Hematopoietic multipotent progenitor cell (in vitro differentiated cells): Measurements from ENCODE around the gene AAR2. TPM values are rescaled to one million over a fixed set of nuclear protein-coding genes. Genes with fewer than 3 reads are reported as not detected.

ENCODE experiments used
- DNase-seq, 3 donors: peaks; one replicate each; pipeline ENCODE4 v3.0.0-alpha.2; 2011 to 2015; ENCODE audit warnings: low read depth in 2 of 3, low spot score in 2 of 3
- total RNA-seq: library from RNA; depleted of rRNA; stranded (reverse); fragments of >200 nt; gene quantifications from one replicate; pipeline ENCODE4 v1.2.3, GENCODE V29; 2012

Gene AAR2
- total RNA-seq, 1 donor = 42.5 TPM

DNA sequence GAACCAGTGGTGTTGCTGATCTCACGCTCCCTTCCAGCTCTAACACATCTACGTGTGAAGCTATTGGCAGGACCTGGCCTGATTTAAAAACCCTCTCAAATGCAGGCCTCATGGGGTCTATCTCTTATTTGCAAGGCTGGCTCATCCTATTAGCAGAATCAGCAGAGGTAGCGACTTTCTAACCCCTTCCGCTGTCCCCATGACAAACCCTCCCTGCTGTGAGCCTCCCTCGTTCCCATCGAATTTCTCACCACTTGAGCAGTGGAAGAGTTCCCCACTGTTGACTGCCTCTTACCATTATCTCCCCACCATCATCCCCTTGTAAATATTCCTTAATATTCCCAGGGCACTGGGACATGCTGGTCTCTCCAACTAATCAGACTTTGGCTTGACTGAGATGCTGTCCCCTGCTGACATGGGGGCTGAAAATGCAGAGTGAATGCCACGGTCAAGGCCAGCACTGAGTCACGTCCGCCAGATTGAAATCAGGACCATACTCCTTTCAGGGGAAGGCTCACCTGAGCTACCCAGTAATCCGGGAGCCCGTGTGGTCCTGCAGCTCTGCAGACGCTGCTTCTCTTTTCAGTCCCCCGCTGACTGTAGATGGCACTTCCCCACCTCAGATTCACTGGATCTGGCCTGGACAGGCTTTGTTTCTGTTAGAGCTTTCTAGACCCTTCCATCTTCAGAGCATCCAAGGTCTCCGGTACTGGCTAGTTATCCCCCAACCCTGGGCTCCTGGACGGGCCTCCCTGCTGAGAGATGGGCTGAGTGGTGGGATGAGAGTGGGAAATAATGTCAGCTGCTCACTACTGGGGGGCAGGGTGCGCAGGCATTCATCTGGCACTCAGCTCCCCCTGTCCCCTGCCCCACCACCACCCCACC lies 23.1 kb downstream of the AAR2 start:
- no peak for DNase-seq

DNA sequence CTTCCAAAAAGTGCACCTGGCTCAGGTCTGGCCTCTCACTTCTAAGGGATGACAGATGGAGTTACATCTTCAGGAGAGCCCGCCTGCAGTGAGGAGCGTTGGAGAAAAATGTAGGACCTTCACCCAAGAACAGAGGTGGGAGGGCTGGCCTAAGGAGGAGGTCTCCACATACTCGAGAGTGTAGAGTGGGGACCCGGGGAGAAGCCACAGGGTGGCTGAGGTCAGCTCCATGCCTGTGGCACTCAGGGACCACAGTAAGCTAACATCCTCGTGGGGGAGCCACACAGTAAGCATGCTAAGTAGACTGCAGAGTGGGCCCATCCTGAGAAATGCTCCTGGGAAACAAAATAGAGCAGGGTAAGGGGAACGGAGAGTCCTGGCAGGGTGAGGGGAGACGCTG lies 24.0 kb downstream of the AAR2 start:
- DNase-seq = no peak

- DNase-seq = no peak
These were observed 25.3 kb downstream of the AAR2 start for GRCh38 chr20:36261389-36262105.

- no peak for DNase-seq
These were observed 26.2 kb downstream of the AAR2 start for GRCh38 chr20:36262440-36262839.

DNA sequence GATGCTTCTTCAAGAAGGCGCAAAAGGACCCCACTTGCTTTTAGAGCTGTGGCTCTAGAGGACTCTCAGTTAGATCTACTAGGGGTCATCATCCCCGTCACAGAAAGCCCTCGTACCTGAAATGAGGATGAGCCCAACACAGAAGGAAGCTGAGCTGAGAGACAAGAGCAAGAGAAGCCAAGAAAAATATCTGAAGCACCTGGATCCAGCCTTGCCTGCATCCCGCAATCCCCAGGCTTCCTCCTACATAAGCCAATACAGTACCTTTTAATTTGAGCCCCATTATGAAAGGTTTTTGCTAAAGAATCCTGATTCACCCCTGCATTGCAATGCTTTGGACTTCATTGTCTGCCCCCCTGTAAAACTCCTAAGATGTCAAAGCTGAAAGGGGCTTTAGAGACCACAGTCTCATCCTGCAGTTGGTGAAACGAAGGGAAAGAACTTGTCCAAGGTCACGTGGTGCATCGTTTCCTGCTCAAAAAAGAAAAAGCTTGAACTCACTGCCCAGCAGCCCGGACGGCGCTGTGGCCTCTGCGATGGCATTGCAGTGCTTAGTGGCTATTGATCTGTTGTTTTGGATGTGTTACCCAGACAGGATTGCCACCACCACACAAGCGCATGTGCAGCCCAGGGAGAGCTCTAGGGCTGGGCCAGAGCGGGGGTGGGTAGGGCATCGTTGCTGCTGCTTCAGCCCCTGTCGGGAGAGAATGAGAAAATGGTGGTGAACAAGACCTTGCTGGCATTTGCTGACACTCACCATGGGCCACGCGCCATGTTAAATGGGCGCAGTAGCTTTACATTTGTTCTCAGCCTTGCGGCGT lies 28.4 kb downstream of the AAR2 start:
- DNase-seq = no peak

- no peak for DNase-seq
These were observed 29.9 kb downstream of the AAR2 start for GRCh38 chr20:36266189-36266588.

GRCh38 chr20:36267605-36268381 lies 31.5 kb downstream of the AAR2 start:
- no peak for DNase-seq

GRCh38 chr20:36268440-36269342 lies 32.4 kb downstream of the AAR2 start:
- no peak for DNase-seq

GRCh38 chr20:36269507-36269906 lies 33.2 kb downstream of the AAR2 start:
- no peak for DNase-seq

DNA sequence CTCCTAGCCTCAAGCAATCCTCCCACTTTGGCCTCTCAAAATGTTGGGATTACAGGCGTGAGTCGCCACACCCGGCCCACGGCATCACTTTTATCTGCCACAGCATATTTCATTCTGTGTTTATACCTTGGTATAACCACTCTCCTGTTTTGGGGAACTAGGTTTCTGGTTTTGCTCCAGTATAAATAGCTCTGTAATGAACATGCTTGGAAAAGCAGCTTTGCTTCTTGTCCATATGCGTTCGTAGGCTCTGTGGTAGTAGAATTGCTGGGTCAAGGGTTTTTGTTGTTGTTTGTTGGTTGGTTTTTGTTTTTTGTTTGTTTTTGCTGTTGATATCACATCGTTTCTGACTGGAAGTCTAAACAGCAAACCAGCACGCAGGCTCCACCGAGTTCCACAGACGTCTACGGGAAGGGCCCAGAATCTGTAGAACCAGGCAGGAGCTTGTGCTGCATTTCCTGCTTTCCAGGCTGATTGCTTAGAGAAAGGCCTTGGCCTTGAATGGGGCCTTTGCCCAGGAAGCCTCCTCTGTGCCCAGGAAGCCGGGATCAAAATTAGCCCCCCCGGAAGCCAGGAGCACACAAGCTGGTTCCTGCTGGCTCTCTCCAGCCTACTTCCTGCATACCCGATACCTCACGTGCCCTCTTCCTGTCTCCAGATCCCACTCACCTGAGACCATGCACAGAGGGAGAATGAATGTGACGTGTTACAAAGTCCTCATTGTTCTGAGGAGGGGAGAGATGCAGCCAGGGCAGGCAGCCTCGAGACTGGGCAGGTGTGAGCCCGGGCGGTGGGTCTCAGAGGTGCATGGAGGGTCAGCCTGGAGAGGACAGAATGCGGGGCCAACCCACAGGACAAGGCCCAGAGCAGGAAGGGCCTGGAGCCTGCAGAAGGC lies 34.7 kb downstream of the AAR2 start:
- no peak for DNase-seq

DNA sequence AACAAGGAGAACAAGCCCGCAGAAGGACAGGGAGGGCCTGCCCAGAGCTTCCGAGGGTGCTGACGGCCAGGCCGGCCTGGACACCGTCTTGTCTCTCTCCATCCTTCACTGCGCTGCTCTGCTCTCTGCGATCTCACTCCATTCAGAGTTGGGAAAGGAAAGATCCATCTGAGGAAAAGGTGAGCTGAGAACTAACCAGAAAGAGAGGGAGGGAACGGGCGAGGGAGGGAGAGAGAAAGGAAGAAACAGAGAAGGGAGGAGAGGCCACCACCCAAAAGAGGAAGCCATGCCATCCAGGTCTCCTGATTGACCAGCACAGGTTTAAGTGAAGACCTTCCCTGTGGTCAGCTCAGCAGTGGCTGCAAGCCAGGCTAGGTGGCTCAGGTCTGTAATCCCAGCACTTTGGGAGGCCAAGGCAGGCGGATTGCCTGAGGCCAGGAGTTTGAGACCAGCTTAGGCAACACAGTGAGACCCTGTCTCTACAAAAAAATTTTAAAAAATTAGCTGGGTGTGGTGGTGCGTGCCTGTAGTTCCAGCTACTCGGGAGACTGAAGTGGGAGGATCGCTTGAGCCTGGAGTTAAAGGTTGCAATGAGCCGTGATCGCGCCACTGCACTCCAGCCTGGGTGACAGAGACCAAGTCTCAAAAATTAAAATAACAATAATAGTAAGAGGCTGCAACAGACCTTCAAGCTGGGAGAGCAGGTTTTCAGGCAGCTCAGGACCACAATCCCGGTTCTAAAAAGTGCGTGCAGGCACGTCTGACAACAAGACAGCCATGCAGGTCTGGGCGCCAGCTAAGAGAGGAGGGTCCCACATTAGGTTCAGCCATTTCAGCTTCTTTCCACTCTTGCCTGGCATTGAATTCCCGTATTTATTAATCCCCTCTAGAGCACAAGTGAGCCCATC lies 35.6 kb downstream of the AAR2 start:
- DNase-seq = no peak

DNA sequence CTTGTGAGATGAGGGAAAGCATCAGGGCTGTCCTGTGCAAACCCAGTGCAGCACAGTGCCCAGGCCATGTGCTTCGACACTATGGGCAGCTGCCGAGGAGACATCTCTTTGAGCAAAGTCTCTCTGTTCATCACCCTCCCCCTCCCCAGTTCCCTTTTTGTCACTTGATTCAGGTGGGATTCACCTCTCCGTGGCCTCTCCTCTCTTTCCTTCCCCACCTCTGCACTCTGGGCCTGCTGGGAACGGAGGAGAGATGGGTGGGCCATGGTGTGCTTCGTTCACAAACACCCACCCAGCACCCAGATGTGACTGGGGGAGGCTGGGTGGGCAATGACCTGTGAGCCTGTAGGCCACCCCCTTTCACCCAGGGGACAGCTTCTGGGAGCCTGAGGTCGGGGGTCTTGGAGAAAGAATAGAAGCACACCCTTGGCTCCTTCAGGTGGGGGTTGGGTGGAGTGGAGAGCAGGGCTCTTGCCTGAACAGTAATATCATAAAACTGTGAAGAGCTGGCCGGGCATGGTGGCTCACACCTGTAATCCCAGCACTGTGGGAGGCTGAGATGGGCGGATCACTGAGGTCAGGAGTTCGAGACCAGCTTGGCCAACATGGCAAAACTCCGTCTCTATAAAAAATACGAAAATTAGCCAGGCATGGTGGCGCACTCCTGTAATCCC lies 36.4 kb downstream of the AAR2 start:
- DNase-seq = no peak

DNA sequence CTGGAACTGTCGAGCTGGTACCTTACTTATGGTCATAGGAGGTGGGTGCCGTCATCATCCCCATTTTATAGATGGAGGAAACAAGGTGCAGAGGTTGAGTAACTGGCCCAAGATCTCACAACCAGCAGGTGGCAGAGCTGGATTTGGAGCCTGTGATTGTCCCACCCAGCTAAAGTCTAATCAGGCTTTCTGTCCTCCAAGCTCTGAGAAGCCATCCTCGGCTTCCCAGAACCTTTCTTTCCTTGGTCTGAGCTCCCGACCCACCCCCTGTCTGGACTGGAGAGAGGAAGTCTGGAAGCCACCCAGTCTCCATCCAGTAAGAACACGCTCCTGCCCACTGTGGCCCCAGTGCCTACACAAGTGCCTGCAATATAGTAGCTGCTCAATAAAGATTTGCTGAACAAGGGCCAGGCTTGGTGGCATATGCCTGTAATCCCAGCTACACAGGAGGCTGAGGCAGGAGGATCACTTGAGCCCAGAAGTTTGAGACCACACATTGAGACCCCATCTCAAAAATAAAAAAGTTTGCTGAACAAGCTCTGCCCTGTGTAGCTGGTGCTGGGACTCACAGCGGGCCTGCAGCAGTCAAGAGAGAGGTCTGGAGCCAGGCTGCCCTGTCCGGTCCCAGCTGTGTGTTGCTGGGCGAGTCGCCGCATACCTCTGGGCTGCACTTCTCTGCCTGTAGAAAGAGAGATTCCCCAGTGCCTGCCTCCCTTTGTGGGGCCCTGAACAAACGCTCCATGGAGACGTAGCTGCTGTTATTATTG lies 37.3 kb downstream of the AAR2 start:
- no peak for DNase-seq

- no peak for DNase-seq
These were observed 38.0 kb downstream of the AAR2 start for GRCh38 chr20:36274181-36274841.

- DNase-seq = no peak
These were observed 38.7 kb downstream of the AAR2 start for GRCh38 chr20:36275011-36275410.
